Suppressor macrophage (primary cell): ENCODE measurements around the gene SCIMP.
A peak's percentile ranks its signal among the peaks of the same experiment; 100 is the strongest.
"Not testable (repeated sequence)": the region's sequence is repeated elsewhere in the genome, so short reads cannot be mapped to it uniquely, and the experiment has no call there.

Experiments
- DNase-seq, 4 experiments: peaks; one replicate each; pipeline ENCODE4 v3.0.0-alpha.2; 2020 to 2022

The SCIMP gene

GRCh38 chr17:5237541-5238016, 2.9 kb upstream of the SCIMP start:
- peak; percentile 84 to 91 (median 88) for DNase-seq

- peak in 3 of 4 experiments; percentile 17 to 41 (median 40) for DNase-seq
Measured at GRCh38 chr17:5236938-5237540, 2.4 kb upstream of the SCIMP start.

- DNase-seq: not testable (repeated sequence)
Measured at GRCh38 chr17:5233492-5233891, 1.2 kb downstream of the SCIMP start.

GRCh38 chr17:5226940-5227878, 7.5 kb downstream of the SCIMP start:
- DNase-seq: no peak

GRCh38 chr17:5225668-5226457, 8.8 kb downstream of the SCIMP start:
- DNase-seq: peak; percentile 33 to 83 (median 56)

- not testable (repeated sequence) for DNase-seq
Measured at GRCh38 chr17:5221912-5222311, 12.7 kb downstream of the SCIMP start.

GRCh38 chr17:5220074-5220473, 14.6 kb downstream of the SCIMP start:
- no peak for DNase-seq

- no peak for DNase-seq
Measured at GRCh38 chr17:5219536-5219935, 15.1 kb downstream of the SCIMP start.

- not testable (repeated sequence) for DNase-seq
Measured at GRCh38 chr17:5217562-5217961, 17.1 kb downstream of the SCIMP start.

GRCh38 chr17:5211458-5211857, 23.2 kb downstream of the SCIMP start:
- DNase-seq: peak; percentile 28 to 80 (median 56)

- peak; percentile 67 to 85 (median 76) for DNase-seq
Measured at GRCh38 chr17:5210614-5211252, 23.9 kb downstream of the SCIMP start.

- no peak for DNase-seq
Measured at GRCh38 chr17:5210091-5210490, 24.6 kb downstream of the SCIMP start.

GRCh38 chr17:5209396-5209795, 25.3 kb downstream of the SCIMP start:
- no peak for DNase-seq

GRCh38 chr17:5203908-5204294, 30.8 kb downstream of the SCIMP start:
- peak in 1 of 4 experiments; percentile 16 for DNase-seq

- no peak for DNase-seq
Measured at GRCh38 chr17:5203178-5203907, 31.3 kb downstream of the SCIMP start.

GRCh38 chr17:5201011-5201410, 33.6 kb downstream of the SCIMP start:
- no peak for DNase-seq

- DNase-seq: no peak
Measured at GRCh38 chr17:5200360-5200759, 34.3 kb downstream of the SCIMP start.

- DNase-seq: no peak
Measured at GRCh38 chr17:5198472-5198871, 36.2 kb downstream of the SCIMP start.

- no peak for DNase-seq
Measured at GRCh38 chr17:5194346-5194745, 40.3 kb downstream of the SCIMP start.

- peak; percentile 96 to 98 (median 96) for DNase-seq
Measured at GRCh38 chr17:5191541-5192417, 42.9 kb downstream of the SCIMP start, which contains the start of gene ZNF594. TSS of gene ZNF594 (minus strand) at chr17:5191868. CDS start at chr17:5184256, 7,612 bp downstream.
